ENCODE data around the gene MACO1.

The MACO1 gene

GRCh38 chr1:25544243-25544764, 113.6 kb downstream of the MACO1 start:
- no peak for DNase-seq (ENCODE audit: low read depth)
- TF ChIP-seq CTCF (conservative IDR thresholded peaks at IDR 0.05; ENCODE audit: control insufficient read depth, insufficient read depth, low read depth, low read length), result no peak

GRCh38 chr1:25544819-25545218, 114.1 kb downstream of the MACO1 start:
- TF ChIP-seq CTCF (conservative IDR thresholded peaks at IDR 0.05; ENCODE audit: control insufficient read depth, insufficient read depth, low read depth, low read length), result no peak
- no peak for DNase-seq (ENCODE audit: low read depth)
- peak overlapping the region; percentile 62 for H3K4me3 ChIP-seq (ENCODE audit: control insufficient read depth, low read depth, low read length)

More at GRCh38 chr1:25544243-25544764, 113.6 kb downstream of the MACO1 start:
- peak overlapping the region; percentile 62 for H3K4me3 ChIP-seq (ENCODE audit: control insufficient read depth, low read depth, low read length)

GRCh38 chr1:25545767-25546166, 115.1 kb downstream of the MACO1 start:
- no peak for DNase-seq (ENCODE audit: low read depth)
- no peak for TF ChIP-seq CTCF (conservative IDR thresholded peaks at IDR 0.05; ENCODE audit: control insufficient read depth, insufficient read depth, low read depth, low read length)
- no peak overlapping the region for H3K4me3 ChIP-seq (ENCODE audit: control insufficient read depth, low read depth, low read length)

GRCh38 chr1:25546193-25546592, 115.5 kb downstream of the MACO1 start:
- no peak for TF ChIP-seq CTCF (conservative IDR thresholded peaks at IDR 0.05; ENCODE audit: control insufficient read depth, insufficient read depth, low read depth, low read length)
- no peak overlapping the region for H3K4me3 ChIP-seq (ENCODE audit: control insufficient read depth, low read depth, low read length)

GRCh38 chr1:25548601-25549000, 117.9 kb downstream of the MACO1 start:
- H3K4me3 ChIP-seq (ENCODE audit: control insufficient read depth, low read depth, low read length), result no peak overlapping the region
- DNase-seq (ENCODE audit: low read depth), result no peak
- no peak for TF ChIP-seq CTCF (conservative IDR thresholded peaks at IDR 0.05; ENCODE audit: control insufficient read depth, insufficient read depth, low read depth, low read length)

More at GRCh38 chr1:25546193-25546592, 115.5 kb downstream of the MACO1 start:
- DNase-seq (ENCODE audit: low read depth), result no peak

- no peak for TF ChIP-seq CTCF (conservative IDR thresholded peaks at IDR 0.05; ENCODE audit: control insufficient read depth, insufficient read depth, low read depth, low read length)
- H3K4me3 ChIP-seq (ENCODE audit: control insufficient read depth, low read depth, low read length), result no peak overlapping the region
- DNase-seq (ENCODE audit: low read depth), result peak; percentile 46
Observed at GRCh38 chr1:25549273-25550154, 118.8 kb downstream of the MACO1 start.

Data from fibroblast of mammary gland (primary cell).